ENCODE measurements around the gene BMS1. TPM values are rescaled to one million over a fixed set of nuclear protein-coding genes. Genes with fewer than 3 reads are reported as not detected.

Gene BMS1
- total and polyA plus RNA-seq, 2 of the 8 experiments (the other 6 are each of a cell fraction or from before 2014, with no cell fraction given) = 3.7 to 34.6 TPM

GRCh38 chr10:42743697-42744096 lies 38.9 kb upstream of the BMS1 start (continued):
- TF ChIP-seq CHD7 (IDR thresholded peaks at IDR 0.05; ENCODE audit: insufficient replicate concordance, low read length) = no peak
- TF ChIP-seq NRF1 (IDR thresholded peaks at IDR 0.05; ENCODE audit: low read depth, low read length) = no peak
- TF ChIP-seq USF2 (IDR thresholded peaks at IDR 0.05; ENCODE audit: low read length) = no peak
- TF ChIP-seq SP1 (IDR thresholded peaks at IDR 0.05; ENCODE audit: low read depth, low read length) = no peak
- no peak for TF ChIP-seq EP300 (IDR thresholded peaks at IDR 0.05; ENCODE audit: borderline replicate concordance in 1 of 2, low read depth in 2 of 2, low read length in 2 of 2)
- no peak for TF ChIP-seq BCL11A (IDR thresholded peaks at IDR 0.05; ENCODE audit: low read depth in 2 of 2, low read length in 2 of 2)
- no peak for TF ChIP-seq SAP30 (IDR thresholded peaks at IDR 0.05; ENCODE audit: insufficient read depth, insufficient replicate concordance, low read length)
- TF ChIP-seq SIRT6 (IDR thresholded peaks at IDR 0.05; ENCODE audit: low read length) = no peak
- TF ChIP-seq FOSL1 (IDR thresholded peaks at IDR 0.05; ENCODE audit: insufficient read depth, low read depth, low read length) = no peak
- no peak for TF ChIP-seq ASH2L (IDR thresholded peaks at IDR 0.05; ENCODE audit: low read length)
- no peak for TF ChIP-seq TAF1 (IDR thresholded peaks at IDR 0.05; ENCODE audit: low read depth, low read length)
